Mucosa of descending colon (tissue), 3 donors: ENCODE measurements around the gene JAZF1. TPM values are rescaled to one million over a fixed set of nuclear protein-coding genes. Genes with fewer than 3 reads are reported as not detected.
A peak's percentile ranks its signal among the peaks of the same experiment; 100 is the strongest.

Experiments
- ATAC-seq: fragments of 200-7000 bp; cut with Tn5 transposase; one replicate; pipeline ENCODE4 v1.9.1; 2020; ENCODE audit warnings: mild to moderate bottlenecking, moderate library complexity
- DNase-seq, 3 donors: peaks; one replicate each; pipeline ENCODE4 v3.0.0-alpha.2; 2020
- H3K36me3 ChIP-seq: fragments of 200-600 bp; one replicate; pipeline ENCODE4 v1.8.0; 2021; ENCODE audit warnings: low read depth, mild to moderate bottlenecking
- H3K4me1 ChIP-seq: fragments of 200-600 bp; one replicate; pipeline ENCODE4 v1.8.0; 2021; ENCODE audit warnings: low read depth, mild to moderate bottlenecking
- H3K4me3 ChIP-seq: fragments of 200-600 bp; one replicate; pipeline ENCODE4 v1.8.0; 2021; ENCODE audit warnings: mild to moderate bottlenecking
- H3K9me3 ChIP-seq: fragments of 200-600 bp; one replicate; pipeline ENCODE4 v1.8.0; 2021; ENCODE audit warnings: mild to moderate bottlenecking
- CTCF ChIP-seq: fragments of 200-600 bp; IDR thresholded peaks from one replicate; pipeline ENCODE4 v1.8.0; 2022; ENCODE audit warnings: antibody characterized with exemption, mild to moderate bottlenecking
- intact Hi-C, 2 donors: fragments of 100-400 bp; cut with DNase I in 1 of 2; cut with micrococcal nuclease in 1 of 2; formaldehyde crosslinking; loops; one replicate each; pipeline versions ENCODE4 v1.11.0 to v1.11.1; 2022; cut with DNase I, micrococcal nuclease
- total RNA-seq, 3 donors: library from RNA; stranded (reverse); fragmentation: NEBNext Ultra II Directional in 2 of 3; extraction: Animal tissue kit (Norgen Biotek cat#: 25700) in 2 of 3; gene quantifications; one replicate each; pipeline versions ENCODE4 v1.2.1 to v1.2.4, GENCODE V29; 2021 to 2023
- donor health status: DM: no; HTN: no; CAD: no; lungs with moderate emphysema.
- donor health status: DM: no; HTN: no; CAD: no.
- donor health status: DM: no; HTN: yes; CAD: no.

Gene JAZF1
- total RNA-seq, 3 donors from 2014 or later, result 4.9 to 68.4 (median 6.4) TPM

GRCh38 chr7:28093623-28094232 is 86.9 kb downstream of the JAZF1 start:
- H3K36me3 ChIP-seq, result no peaks in the 10 kb centered on the region
- peak; percentile 40 for ATAC-seq
- no peak for TF ChIP-seq CTCF
- no peaks in the 10 kb centered on the region for H3K9me3 ChIP-seq
- intact Hi-C loops, result no loop called here
- no peak overlapping the region for H3K4me3 ChIP-seq
- no peaks in the 10 kb centered on the region for H3K4me1 ChIP-seq
- peak; percentile 57 to 69 (median 67) for DNase-seq

GRCh38 chr7:28091190-28091589 is 89.4 kb downstream of the JAZF1 start:
- Histone ChIP-seq H3K9me3 (no peaks in the 10 kb centered on the region), H3K36me3 (no peaks in the 10 kb centered on the region), H3K4me1 (no peaks in the 10 kb centered on the region), H3K4me3 (no peak overlapping the region)
- intact Hi-C loops, result no loop called here
- ATAC-seq, result no peak
- DNase-seq, result no peak
- TF ChIP-seq CTCF, result no peak

- Histone ChIP-seq H3K4me1 (no peaks in the 10 kb centered on the region), H3K36me3 (no peaks in the 10 kb centered on the region), H3K4me3 (no peak overlapping the region), H3K9me3 (no peaks in the 10 kb centered on the region)
- intact Hi-C loops, result no loop called here
- DNase-seq (no peak), ATAC-seq (no peak)
- TF ChIP-seq CTCF, result no peak
Measured at GRCh38 chr7:28088901-28089714, 91.5 kb downstream of the JAZF1 start.

- no peak for TF ChIP-seq CTCF
- H3K36me3 ChIP-seq, result no peaks in the 10 kb centered on the region
- DNase-seq (no peak), ATAC-seq (no peak)
- no peak overlapping the region for H3K4me3 ChIP-seq
- no peaks in the 10 kb centered on the region for H3K4me1 ChIP-seq
- H3K9me3 ChIP-seq, result no peaks in the 10 kb centered on the region
- intact Hi-C loops, result no loop called here
Measured at GRCh38 chr7:28088032-28088431, 92.6 kb downstream of the JAZF1 start.

GRCh38 chr7:28086198-28086597 is 94.4 kb downstream of the JAZF1 start:
- H3K4me1 ChIP-seq, result no peaks in the 10 kb centered on the region
- no peak for TF ChIP-seq CTCF
- intact Hi-C loops, result no loop called here
- DNase-seq, result no peak
- no peaks in the 10 kb centered on the region for H3K36me3 ChIP-seq
- no peak overlapping the region for H3K4me3 ChIP-seq
- no peak for ATAC-seq
- H3K9me3 ChIP-seq, result no peaks in the 10 kb centered on the region
